Activated CD8-positive, alpha-beta memory T cell treated with anti-CD3 and anti-CD28 coated beads for 36 hours (primary cell): Measurements from ENCODE around the gene SCN2B. TPM values are rescaled to one million over a fixed set of nuclear protein-coding genes. Genes with fewer than 3 reads are reported as not detected.
"Not testable (repeated sequence)": the region's sequence is repeated elsewhere in the genome, so short reads cannot be mapped to it uniquely, and the experiment has no call there.

Experiments
- CTCF ChIA-PET: fragments of 350-600 bp; sonication (Branson Sonifier 250); formaldehyde crosslinking; loops from one replicate; lab custom pipeline; 2021; ENCODE audit warnings: antibody characterized with exemption; lab: Charles Lee
- POLR2A ChIA-PET: fragments of 350-600 bp; sonication (Branson Sonifier 250); formaldehyde crosslinking; loops from one replicate; lab custom pipeline; 2021; ENCODE audit warnings: antibody characterized with exemption; lab: Charles Lee
- total RNA-seq, 2 experiments: library from RNA; stranded (reverse); gene quantifications; one replicate each; pipeline ENCODE4 v1.2.3, GENCODE V29; 2021

Gene SCN2B
- total RNA-seq, 2 experiments from 2014 or later, result not detected

DNA sequence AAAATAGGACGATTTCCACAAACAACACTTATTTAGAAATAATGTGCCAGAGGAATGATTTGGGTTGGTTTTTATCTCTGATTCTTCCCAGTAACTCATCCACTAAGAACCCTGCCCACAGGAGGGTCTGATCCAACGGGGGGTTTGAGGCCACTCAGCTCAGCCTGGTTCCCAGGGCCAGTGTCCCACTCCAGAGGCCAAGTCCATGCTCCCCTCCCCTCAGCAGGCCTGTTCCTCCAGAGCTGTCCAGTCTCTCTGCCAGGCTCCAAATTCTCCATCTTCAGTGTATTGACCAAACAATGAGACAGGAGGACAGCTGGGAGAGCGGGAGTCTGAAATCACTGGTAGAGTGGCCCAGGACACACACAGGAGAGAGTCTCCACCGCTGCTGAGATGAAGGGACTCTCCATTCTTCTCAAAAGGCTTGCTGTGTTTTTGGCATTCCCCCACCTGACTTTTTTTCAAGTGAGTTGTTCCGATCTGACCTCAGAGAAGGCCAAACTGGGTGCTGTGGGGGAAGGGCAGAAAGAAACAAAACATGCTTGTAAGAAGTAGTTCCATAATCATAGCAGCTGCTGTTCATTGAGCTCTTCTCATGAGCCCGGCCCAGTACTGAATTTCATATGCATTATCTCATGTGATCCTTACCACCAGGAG is 17.6 kb upstream of the SCN2B start:
- ChIA-PET POLR2A (no interaction called here), CTCF (no interaction called here)

DNA sequence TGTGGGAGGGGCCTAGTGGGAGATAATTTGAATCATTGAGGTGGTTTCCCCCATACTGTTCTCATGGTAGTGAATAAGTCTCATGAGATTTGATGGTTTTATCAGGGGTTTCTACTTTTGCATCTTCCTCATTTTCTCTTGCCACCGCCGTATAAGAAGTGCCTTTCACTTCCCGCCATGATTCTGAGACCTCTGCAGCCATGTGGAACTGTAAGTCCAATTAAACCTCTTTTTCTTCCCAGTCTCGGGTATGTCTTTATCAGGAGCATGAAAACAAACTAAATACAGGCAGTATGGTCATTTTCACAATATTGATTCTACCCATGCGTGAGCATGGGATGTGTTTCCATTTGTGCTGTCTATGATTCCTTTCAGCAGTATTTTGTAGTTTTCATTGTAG is 16.4 kb upstream of the SCN2B start:
- CTCF ChIA-PET, POLR2A ChIA-PET: not testable (repeated sequence)

DNA sequence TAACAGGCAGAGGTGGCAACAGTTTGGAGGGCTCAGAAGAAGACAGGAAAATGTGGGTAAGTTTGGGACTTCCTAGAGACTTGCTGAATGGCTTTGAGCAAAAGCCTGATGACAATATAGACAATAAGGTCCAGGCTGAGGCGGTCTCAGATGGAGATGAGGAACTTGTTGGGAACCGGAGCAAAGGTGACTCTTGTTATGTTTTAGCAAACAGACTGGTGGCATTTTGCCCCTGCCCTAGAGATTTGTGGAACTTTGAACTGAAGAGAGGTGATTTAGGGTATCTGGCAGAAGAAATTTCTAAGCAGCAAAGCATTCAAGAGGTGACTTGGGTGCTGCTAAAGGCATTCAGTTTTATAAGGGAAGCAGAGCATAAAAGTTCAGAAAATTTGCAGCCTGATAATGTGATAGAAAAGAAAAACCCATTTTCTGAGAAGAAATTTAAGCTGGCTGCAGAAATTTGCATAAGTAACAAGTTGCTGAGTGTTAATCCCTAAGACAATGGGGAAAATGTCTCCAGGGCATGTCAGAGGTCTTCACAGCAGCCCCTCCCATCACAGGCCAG is 14.6 kb upstream of the SCN2B start:
- POLR2A ChIA-PET, CTCF ChIA-PET: not testable (repeated sequence)

DNA sequence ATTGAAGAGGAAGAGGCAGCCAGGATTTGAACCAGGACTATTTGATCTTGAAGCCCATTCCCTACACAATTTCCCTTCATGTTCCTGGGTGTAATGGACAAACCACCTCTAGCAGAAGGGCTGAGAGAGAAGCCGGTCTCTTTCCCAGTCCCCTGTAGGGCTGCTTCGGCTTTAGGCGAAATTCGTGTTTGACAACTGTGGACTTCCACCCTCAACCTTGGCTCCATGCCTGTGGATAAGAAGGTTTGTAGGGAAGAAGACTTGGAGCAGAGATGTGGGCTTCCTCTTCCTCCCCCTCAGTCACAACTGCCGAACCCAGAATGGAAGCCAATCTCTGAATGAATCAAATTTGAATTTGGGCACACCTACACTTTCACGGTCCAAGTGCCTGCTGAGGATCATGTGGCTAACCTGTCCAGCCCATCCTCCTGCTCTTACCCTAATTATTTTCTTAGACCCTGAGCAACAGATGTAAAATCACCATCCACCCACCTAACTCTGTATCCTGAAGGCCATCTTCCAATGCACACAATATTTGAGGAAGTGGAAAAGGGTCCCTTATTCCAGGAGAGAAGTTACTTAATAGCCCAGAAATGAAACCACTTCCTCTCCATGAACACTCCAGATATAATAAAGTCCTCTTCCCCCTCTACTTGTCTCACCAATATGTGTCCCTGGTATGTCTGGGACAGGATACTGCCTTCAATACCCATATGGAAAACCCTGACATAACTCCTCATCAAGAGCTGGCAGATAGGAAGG is 10.1 kb upstream of the SCN2B start:
- CTCF ChIA-PET, result interaction anchor here (1.4 kb wide), 1 partner anchor 15 kb away, joined by 4 read pairs; no protein-coding TSS in a partner anchor
- POLR2A ChIA-PET, result no interaction called here

DNA sequence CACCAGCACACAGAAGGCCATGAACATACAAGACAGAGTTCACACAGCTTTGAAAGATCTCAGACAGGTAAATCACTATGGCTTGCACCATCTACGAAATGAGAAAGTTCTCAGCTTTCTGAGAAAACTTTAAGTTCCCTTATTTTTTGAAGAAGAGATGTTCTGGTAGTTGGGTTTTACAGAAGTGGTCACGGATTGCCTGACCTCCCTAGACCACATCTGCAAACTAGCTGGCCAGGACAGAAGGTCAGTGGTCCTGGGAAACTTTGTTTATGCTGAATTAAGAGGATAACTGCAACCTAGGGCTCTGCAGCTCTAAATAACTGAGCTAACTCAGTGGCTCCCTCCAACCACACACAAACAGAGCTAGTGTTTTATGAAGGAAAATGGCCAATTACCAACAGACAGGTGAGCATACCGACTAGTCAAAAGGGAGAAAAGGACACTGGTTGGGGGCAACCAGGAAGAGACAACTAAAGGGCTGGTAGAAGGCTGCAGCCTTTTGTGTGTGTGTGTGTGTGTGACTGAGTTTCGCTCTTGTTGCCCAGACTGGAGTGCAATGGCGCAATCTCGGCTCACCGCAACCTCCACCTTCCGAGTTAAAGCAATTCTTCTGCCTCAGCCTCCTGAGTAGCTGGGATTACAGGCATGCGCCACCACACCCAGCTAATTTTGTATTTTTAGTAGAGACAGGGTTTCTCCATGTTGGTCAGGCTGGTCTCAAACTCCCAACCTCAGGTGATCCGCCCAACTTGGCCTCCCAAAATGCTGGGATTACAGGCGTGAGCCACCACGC is 8.5 kb upstream of the SCN2B start:
- CTCF ChIA-PET, result interaction anchor here (1.0 kb wide), 1 partner anchor 45 kb away, joined by 3 read pairs; no protein-coding TSS in a partner anchor

DNA sequence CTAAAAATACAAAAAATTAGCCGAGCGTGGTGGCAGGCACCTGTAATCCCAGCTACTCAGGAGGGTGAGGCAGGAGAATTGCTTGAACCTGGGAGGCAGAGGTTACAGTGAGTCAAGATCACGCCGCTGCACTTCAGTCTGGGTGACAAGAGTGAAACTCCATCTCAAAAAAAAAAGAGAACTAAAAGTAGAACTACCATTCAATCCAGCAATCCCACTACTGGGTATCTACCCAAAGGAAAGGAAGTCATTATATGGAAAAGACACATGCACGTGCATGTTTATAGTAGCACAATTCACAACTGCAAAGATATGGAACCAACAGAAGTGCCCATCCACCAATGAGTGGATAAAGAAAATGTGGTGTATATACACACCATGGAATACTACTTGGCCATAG is 7.3 kb upstream of the SCN2B start:
- POLR2A ChIA-PET, result not testable (repeated sequence)
- CTCF ChIA-PET, result interaction anchor here (0.6 kb wide), 1 partner anchor 12 kb away, joined by 4 read pairs; no protein-coding TSS in a partner anchor

More for the DNA sequence above, 8.5 kb upstream of the SCN2B start:
- POLR2A ChIA-PET, result no interaction called here

DNA sequence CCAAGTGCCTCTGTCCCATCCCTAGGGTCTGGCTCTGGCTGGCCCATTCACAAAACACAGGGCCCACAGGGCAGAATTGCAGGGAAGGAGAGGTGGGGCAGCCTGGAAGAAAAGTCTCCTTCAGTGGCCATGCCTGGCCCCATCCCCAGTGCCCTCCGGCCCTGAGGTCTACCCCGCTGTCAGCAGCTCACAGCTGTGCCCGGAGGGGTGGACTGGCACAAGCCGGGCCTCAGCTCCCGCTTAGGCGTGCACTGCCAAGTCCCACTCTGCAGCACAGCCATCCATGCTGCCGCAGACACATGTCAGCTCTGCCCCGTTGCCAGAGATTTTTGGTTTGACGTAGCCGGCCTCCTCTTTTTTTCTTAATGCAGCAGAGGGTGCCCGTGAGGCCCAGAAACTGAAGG is 3.9 kb upstream of the SCN2B start:
- CTCF ChIA-PET, result interaction anchor here (1.1 to 2.2 kb wide), 4 partner anchors 9 to 127 kb away, joined by 3 to 9 read pairs (median 4); no protein-coding TSS in a partner anchor
- POLR2A ChIA-PET, result no interaction called here

DNA sequence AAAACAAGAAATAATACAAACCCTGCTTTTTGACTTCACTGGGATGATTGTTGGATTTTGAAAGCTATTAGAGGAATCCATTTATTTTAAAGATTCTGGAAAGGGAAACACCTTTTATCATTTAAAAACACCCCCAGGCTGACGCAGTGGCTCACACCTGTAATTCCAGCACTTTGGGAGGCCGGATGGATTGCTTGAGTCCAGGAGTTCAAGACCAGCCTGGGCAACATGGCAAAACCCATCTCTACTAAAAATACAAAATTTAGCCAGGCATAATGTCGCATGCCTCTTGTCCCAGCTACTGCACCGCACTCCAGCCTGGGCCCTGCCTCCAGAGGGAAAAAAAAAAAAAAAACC is 317 bp upstream of the SCN2B start:
- POLR2A ChIA-PET, result interaction anchor here (0.7 kb wide), 1 partner anchor 28 kb away, joined by 4 read pairs; no protein-coding TSS in a partner anchor
- CTCF ChIA-PET, result no interaction called here

DNA sequence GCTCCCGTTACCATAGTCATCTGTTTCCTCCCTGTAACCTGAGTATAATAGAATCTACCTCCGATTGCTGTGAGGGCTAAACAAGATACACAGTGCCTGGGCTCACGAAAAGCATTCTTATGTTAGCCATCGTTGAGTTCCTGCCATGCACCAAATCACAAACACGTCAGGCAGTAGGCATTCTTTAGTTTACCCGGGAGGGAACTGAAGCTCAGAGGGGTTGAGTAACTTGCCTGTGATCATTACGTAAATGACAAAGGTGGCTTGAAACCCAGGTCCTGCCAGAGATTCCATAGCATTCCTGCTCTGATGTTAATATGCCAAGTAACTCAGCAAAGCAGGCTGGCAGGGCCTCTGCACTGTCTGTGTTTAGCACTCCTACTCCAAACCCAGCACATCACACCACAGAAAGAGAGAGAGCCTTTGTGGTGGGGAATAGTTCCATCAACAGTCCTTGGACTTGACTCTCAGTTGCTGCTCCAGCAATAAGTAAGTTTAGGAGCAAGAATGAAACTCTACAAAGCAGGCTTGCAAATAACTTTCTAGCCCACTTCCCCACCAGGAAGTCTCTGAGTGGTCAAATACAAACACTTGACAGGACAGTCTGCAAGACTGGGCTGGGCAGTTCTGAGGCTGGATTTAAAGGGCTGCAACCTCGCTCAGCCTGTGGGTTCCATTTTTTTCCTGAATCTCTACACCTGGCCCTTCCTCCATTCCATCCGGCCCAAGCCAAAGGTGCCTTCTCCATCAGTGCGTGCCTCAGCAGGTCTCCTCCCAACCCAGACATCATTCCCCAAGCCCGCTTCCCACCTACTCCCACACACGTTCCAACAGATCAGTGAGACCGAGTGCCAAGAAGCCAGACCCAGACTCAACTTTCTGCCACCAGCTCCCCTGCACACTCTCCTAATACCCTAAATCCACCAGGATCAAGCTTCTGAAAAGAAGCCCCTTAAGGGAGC is 1.1 kb downstream of the SCN2B start:
- CTCF ChIA-PET, result interaction anchor here (0.6 kb wide), 1 partner anchor 143 kb away, joined by 3 read pairs; no protein-coding TSS in a partner anchor
- POLR2A ChIA-PET, result no interaction called here

DNA sequence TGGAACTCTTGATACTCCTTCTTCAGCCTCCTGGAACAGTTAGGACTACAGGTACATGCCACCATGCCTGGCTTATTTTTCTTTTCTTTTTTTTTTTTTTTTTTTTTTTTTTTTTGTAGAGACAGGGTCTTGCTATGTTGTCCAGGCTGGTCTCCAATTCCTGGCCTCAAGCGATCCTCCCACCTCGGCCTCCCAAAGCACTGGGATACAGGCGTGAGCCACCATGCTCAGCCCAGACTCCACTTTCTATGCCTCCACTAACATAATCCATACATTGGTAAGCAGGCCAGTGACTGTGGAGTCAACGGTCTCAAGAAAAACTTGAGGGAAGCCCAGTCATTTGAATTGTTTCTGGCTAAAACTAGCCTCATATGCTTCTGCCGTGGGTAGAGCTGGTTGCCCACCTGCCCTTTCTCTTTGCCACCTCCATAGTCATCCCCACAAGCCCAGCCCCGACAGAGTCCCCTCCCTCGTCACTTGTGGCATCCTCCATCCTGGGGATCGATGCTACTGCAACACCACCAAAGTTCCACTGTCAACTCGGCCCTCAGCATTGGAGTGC is 2.4 kb downstream of the SCN2B start:
- POLR2A ChIA-PET, result no interaction called here
- CTCF ChIA-PET, result interaction anchor here (3.4 kb wide), 1 partner anchor 25 kb away, joined by 18 read pairs; no protein-coding TSS in a partner anchor

DNA sequence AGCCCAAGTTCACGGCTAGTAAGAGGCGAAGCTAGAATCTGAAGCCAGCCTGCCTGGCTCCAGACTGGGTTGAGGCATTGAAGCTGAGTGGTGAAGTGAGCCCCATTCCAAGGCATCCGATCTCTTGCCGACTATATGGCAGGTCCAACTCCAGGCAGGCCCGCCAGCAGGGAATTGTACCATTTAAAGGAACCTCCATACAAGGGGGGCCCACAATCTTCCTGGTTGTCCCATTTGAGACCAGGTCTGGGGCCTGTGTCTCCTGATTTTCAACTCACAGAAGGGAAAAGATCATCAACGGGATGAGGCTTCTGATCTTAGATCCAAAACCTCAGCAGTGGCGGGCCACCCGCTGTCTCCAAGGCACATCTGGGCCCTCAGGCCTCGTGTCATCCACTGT is 4.1 kb downstream of the SCN2B start:
- CTCF ChIA-PET, result interaction anchor here (0.6 to 5.3 kb wide), 19 partner anchors 8 to 639 kb away, joined by 3 to 37 read pairs (median 5); partner anchors contain the start of genes MPZL3 and SCN4B
- POLR2A ChIA-PET, result no interaction called here

DNA sequence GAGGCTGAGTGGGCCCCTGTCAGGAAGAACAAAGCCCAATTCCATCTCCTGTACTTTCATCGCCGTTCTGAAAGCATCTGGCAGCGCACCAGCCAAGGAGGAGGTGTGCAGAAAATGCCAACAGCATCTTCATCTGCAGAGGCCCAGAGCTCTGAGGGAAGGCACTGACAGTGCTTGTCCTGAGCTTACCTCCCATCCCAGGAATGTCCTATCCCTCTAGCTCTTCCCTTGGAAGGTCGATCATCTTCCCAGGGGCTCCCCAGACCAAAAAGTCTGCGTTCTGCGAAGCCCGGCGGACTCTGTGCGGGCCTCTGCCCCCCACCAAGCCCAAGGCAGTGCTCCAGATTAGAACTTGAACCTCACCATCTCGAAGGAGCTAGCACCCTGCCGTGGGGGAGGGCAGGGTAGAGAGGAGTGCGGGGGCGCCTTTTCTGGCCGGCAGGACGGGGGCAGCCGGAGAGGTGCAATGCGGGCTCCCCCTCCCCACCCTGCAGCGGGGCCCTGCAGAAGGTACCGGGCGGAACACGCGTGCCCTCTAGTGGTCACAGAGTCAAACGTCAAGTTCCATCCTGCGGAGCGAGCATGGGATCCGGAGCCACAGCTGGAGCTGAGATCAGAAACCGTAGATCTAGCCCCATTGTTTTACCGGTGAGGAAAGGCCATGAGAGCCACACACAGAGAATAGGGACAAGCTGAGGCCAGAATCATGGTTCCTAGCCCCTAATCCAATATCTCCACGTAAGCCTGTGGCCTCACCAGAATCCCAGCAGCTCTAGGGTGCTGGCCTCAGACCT is 5.0 kb downstream of the SCN2B start:
- ChIA-PET POLR2A (no interaction called here), CTCF (interaction anchor here (0.5 to 5.3 kb wide), 31 partner anchors 9 to 639 kb away, joined by 3 to 37 read pairs (median 4); partner anchors contain the start of genes MPZL3 and SCN4B)

DNA sequence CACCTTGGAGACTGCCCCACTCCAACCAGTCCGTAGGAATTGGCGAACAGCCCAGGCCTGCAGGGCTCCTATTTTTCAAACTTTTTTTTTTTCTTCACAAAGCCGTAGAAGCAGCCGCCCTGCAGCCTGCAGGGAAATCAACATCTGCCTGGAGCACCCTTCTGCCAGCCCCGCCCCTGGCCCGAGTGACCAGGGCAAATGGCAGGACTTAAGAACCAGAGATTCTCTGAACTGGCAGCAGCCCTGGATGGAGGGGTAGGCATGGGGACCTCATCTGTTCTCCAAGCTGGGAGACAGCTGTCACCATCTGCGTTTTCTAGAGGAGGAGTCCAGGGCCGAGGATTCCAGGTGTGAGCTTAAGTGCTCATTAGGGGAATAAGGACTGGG is 5.6 kb downstream of the SCN2B start:
- ChIA-PET POLR2A (no interaction called here), CTCF (interaction anchor here (0.5 to 5.3 kb wide), 24 partner anchors 9 to 424 kb away, joined by 3 to 37 read pairs (median 4); partner anchors contain the start of genes MPZL3 and SCN4B)

DNA sequence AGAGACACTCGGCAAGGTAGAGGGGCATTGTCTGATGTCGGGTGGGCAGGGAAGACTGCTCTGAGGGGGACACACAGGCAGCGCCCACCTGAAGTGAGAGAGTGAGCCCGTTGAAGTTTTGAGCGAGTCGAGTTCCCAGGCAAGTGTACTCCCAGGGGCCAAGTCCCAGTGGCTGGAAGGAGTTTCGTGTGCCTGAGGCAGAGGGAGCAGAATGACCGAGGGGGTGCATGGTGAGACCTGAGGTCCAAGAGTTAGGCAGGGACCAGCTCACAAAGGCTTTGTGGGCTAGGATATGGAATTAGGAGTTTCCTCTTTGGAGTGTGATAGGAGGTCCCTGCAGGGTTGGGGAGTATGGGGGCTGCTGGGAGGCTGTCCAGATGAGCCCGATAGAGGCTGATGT is 6.2 kb downstream of the SCN2B start:
- CTCF ChIA-PET, result interaction anchor here (1.0 to 5.3 kb wide), 5 partner anchors 13 to 336 kb away, joined by 3 to 37 read pairs (median 4); no protein-coding TSS in a partner anchor
- POLR2A ChIA-PET, result no interaction called here

DNA sequence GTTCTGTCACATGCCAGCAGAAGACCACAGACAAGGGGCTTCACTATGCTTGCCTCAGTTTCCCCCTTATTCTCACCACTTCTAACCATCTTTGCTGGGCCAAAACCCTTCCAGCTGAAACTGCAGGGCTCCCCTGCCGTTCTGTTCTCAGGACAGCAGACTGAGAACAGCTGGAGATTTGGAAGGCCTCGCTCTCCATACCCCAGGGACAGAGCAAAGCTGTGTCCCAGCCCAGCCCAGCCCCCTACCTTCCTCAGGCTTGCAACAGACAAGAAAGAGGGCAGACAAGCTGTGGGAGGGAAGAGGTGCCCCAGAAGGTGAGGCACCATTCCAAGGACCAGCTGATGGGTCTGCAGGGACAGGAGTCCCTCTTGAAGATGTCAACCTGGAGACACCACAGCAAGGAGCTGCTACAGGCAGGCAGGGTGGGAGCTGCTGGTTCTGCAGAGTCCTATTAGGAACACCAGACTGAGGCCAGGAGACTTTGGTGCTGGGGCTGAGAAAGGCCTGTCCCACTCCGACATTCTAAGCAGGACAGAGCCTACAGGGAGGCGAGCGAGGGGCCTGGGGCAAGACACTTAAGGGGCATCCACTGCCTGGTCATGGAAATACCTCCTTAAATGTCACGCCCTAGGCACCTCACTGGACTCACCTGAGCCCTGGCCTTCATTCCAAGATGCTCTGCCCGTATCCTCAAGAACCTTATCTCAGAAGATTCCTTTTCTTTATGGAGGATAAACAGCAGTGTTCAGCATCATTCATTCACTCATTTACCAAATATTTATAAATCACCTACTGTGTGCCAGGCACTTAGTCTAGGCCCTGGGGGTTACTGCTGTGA is 6.9 kb downstream of the SCN2B start:
- CTCF ChIA-PET, result interaction anchor here (1.2 to 5.3 kb wide), 3 partner anchors 12 to 127 kb away, joined by 3 to 37 read pairs (median 5); no protein-coding TSS in a partner anchor

DNA sequence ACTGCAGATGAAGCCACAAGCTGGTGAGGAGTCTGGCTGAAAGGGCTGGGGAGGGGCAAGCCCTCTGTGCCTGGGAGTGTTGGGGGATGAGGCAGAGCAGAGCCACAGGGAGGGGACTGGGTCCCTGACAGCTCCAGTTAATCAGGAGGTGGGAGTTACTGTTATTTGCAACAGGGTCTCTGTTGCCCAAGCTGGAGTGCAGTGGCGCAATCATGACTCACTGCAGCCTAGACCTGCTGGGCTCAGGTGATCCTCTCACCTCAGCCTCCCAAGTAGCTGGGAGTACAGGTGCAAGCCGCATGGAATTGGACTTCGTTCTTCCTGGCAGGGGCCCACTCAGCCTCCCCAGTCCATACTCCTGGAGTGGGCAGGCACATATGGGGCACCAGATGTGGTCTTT is 7.7 kb downstream of the SCN2B start:
- POLR2A ChIA-PET, result no interaction called here
- CTCF ChIA-PET, result interaction anchor here (1.2 to 5.3 kb wide), 3 partner anchors 12 to 128 kb away, joined by 3 to 37 read pairs (median 5); no protein-coding TSS in a partner anchor

More for the DNA sequence above, 6.9 kb downstream of the SCN2B start:
- POLR2A ChIA-PET, result no interaction called here
